ENCODE measurements around the gene CTSH. TPM values are rescaled to one million over a fixed set of nuclear protein-coding genes. Genes with fewer than 3 reads are reported as not detected.
"Not testable (repeated sequence)": the region's sequence is repeated elsewhere in the genome, so short reads cannot be mapped to it uniquely, and the experiment has no call there.

CTSH gene
- total RNA-seq, 1 experiment from 2014 or later = 14.4 TPM

GRCh38 chr15:78930577-78931388 lies 14.1 kb downstream of the CTSH start:
- H3K27ac Mint-ChIP-seq (ENCODE audit: low read depth, unreplicated experiment) = peak overlapping the region; percentile 73
- DNase-seq (ENCODE audit: unreplicated experiment) = peak; percentile 97
- H3K9me3 Mint-ChIP-seq (ENCODE audit: unreplicated experiment) = no peaks in the 10 kb centered on the region
- peaks cover 17% of the 10 kb centered on the region for H3K4me1 Mint-ChIP-seq (ENCODE audit: insufficient read depth, unreplicated experiment)
- H3K27me3 Mint-ChIP-seq (ENCODE audit: insufficient read depth, unreplicated experiment) = no peaks in the 10 kb centered on the region
- BruUV-seq (replicated peaks) = no TSS peak
- intact Hi-C loops (cut with micrococcal nuclease) = loop anchor here (5.0 kb wide), 1 partner anchor 47 kb away; no protein-coding TSS in a partner anchor
- H3K4me3 Mint-ChIP-seq (ENCODE audit: unreplicated experiment) = no peak overlapping the region
- TF ChIP-seq, protein P1, sequence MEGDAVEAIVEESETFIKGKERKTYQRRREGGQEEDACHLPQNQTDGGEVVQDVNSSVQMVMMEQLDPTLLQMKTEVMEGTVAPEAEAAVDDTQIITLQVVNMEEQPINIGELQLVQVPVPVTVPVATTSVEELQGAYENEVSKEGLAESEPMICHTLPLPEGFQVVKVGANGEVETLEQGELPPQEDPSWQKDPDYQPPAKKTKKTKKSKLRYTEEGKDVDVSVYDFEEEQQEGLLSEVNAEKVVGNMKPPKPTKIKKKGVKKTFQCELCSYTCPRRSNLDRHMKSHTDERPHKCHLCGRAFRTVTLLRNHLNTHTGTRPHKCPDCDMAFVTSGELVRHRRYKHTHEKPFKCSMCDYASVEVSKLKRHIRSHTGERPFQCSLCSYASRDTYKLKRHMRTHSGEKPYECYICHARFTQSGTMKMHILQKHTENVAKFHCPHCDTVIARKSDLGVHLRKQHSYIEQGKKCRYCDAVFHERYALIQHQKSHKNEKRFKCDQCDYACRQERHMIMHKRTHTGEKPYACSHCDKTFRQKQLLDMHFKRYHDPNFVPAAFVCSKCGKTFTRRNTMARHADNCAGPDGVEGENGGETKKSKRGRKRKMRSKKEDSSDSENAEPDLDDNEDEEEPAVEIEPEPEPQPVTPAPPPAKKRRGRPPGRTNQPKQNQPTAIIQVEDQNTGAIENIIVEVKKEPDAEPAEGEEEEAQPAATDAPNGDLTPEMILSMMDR (IDR thresholded peaks at IDR 0.05; ENCODE audit: unreplicated experiment) = no peak
- ChIA-PET CTCF (interaction anchor here (0.5 to 1.3 kb wide), 6 partner anchors 23 to 362 kb away, joined by 3 to 4 read pairs (median 4); no protein-coding TSS in a partner anchor), POLR2A (interaction anchor here (0.5 to 1.5 kb wide), 13 partner anchors 11 to 631 kb away, joined by 3 to 6 read pairs (median 4); partner anchors contain the start of genes CTSH, MORF4L1 and SKIC8)
- peaks cover 31% of the 10 kb centered on the region for H3K36me3 Mint-ChIP-seq (ENCODE audit: insufficient read depth, unreplicated experiment)

- no peak overlapping the region for H3K4me3 Mint-ChIP-seq (ENCODE audit: unreplicated experiment)
- intact Hi-C loops (cut with micrococcal nuclease) = loop anchor here (5.0 kb wide), 1 partner anchor 48 kb away; no protein-coding TSS in a partner anchor
- DNase-seq (ENCODE audit: unreplicated experiment) = no peak
- TF ChIP-seq, protein P1 (IDR thresholded peaks at IDR 0.05; ENCODE audit: unreplicated experiment) = no peak
- BruUV-seq (replicated peaks) = no TSS peak
- ChIA-PET POLR2A (interaction anchor here (1.5 kb wide), 1 partner anchor 56 kb away, joined by 4 read pairs; the partner anchor contains the start of gene MORF4L1), CTCF (interaction anchor here (0.6 to 1.3 kb wide), 3 partner anchors 114 to 255 kb away, joined by 3 to 4 read pairs (median 3); no protein-coding TSS in a partner anchor)
- no peak overlapping the region for H3K27ac Mint-ChIP-seq (ENCODE audit: low read depth, unreplicated experiment)
- H3K9me3 Mint-ChIP-seq (ENCODE audit: unreplicated experiment) = no peaks in the 10 kb centered on the region
- peaks cover 37% of the 10 kb centered on the region for H3K36me3 Mint-ChIP-seq (ENCODE audit: insufficient read depth, unreplicated experiment)
- no peaks in the 10 kb centered on the region for H3K27me3 Mint-ChIP-seq (ENCODE audit: insufficient read depth, unreplicated experiment)
- H3K4me1 Mint-ChIP-seq (ENCODE audit: insufficient read depth, unreplicated experiment) = peaks cover 17% of the 10 kb centered on the region
Measured at GRCh38 chr15:78929536-78930264, 15.1 kb downstream of the CTSH start.

DNA sequence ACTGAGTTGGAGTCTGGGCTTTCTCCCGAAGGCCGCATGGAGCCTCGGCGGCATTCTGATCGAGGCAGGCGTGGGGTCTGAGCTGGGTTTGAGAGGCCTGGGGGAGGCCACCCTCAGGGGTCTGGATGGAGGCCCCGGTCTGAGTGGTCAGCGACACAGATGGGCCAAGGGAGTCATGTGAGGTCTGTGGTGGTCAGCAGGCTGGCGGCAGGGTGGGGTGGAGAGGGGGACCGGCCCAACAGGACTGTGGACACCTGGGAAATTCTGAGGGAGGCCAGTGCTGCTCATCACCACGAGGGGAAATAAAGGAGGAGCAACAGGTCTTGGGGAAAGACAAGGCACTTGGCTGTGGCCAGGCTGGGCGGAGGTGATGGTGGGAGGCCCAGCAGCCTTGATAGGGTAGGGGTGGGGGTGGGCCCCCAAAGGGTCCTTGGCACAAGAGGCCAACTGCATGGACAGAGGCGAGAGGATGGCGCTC lies 16.2 kb downstream of the CTSH start:
- H3K4me1 Mint-ChIP-seq (ENCODE audit: insufficient read depth, unreplicated experiment) = peaks cover 17% of the 10 kb centered on the region
- no TSS peak for BruUV-seq (replicated peaks)
- no peak overlapping the region for H3K27ac Mint-ChIP-seq (ENCODE audit: low read depth, unreplicated experiment)
- no peaks in the 10 kb centered on the region for H3K9me3 Mint-ChIP-seq (ENCODE audit: unreplicated experiment)
- intact Hi-C loops (cut with micrococcal nuclease) = no loop called here
- no peaks in the 10 kb centered on the region for H3K27me3 Mint-ChIP-seq (ENCODE audit: insufficient read depth, unreplicated experiment)
- peaks cover 36% of the 10 kb centered on the region for H3K36me3 Mint-ChIP-seq (ENCODE audit: insufficient read depth, unreplicated experiment)
- TF ChIP-seq, protein P1 (IDR thresholded peaks at IDR 0.05; ENCODE audit: unreplicated experiment) = no peak
- no peak overlapping the region for H3K4me3 Mint-ChIP-seq (ENCODE audit: unreplicated experiment)
- ChIA-PET CTCF (no interaction called here), POLR2A (no interaction called here)
- no peak for DNase-seq (ENCODE audit: unreplicated experiment)

GRCh38 chr15:78928176-78928575 lies 16.7 kb downstream of the CTSH start:
- H3K9me3 Mint-ChIP-seq (ENCODE audit: unreplicated experiment); H3K27ac Mint-ChIP-seq (ENCODE audit: low read depth, unreplicated experiment); H3K4me3 Mint-ChIP-seq (ENCODE audit: unreplicated experiment); DNase-seq (ENCODE audit: unreplicated experiment); intact Hi-C loops (cut with micrococcal nuclease); POLR2A ChIA-PET; H3K27me3 Mint-ChIP-seq (ENCODE audit: insufficient read depth, unreplicated experiment); BruUV-seq (replicated peaks): not testable (repeated sequence)
- CTCF ChIA-PET = interaction anchor here (1.2 kb wide), 1 partner anchor 19 kb away, joined by 3 read pairs; no protein-coding TSS in a partner anchor
- Mint-ChIP-seq H3K4me1 (ENCODE audit: insufficient read depth, unreplicated experiment) (peaks cover 17% of the 10 kb centered on the region), H3K36me3 (ENCODE audit: insufficient read depth, unreplicated experiment) (peaks cover 36% of the 10 kb centered on the region)

Measured in MCF 10A (cell line).